ENCODE data around the gene ARPP21.

ARPP21 gene

GRCh38 chr3:35772381-35773015 is 133.2 kb downstream of the ARPP21 start:
- no peak for TF ChIP-seq CTCF (IDR thresholded peaks at IDR 0.05; ENCODE audit: low read depth, low read length)
- no peaks in the 10 kb centered on the region for H3K27me3 ChIP-seq (ENCODE audit: insufficient read depth, low read depth, severe bottlenecking)
- no peaks in the 10 kb centered on the region for H3K9me3 ChIP-seq (ENCODE audit: severe bottlenecking)
- H3K27ac ChIP-seq: no peak overlapping the region
- H3K36me3 ChIP-seq: no peaks in the 10 kb centered on the region
- DNase-seq: no peak
- H3K4me3 ChIP-seq (ENCODE audit: low read depth, low read length): no peak overlapping the region

GRCh38 chr3:35773417-35773816 is 134.1 kb downstream of the ARPP21 start:
- Histone ChIP-seq H3K9me3 (ENCODE audit: severe bottlenecking) (no peaks in the 10 kb centered on the region), H3K36me3 (no peaks in the 10 kb centered on the region), H3K27ac (no peak overlapping the region), H3K27me3 (ENCODE audit: insufficient read depth, low read depth, severe bottlenecking) (no peaks in the 10 kb centered on the region), H3K4me3 (ENCODE audit: low read depth, low read length) (no peak overlapping the region)
- TF ChIP-seq CTCF (IDR thresholded peaks at IDR 0.05; ENCODE audit: low read depth, low read length): no peak
- no peak for DNase-seq

GRCh38 chr3:35776346-35776745 is 137.0 kb downstream of the ARPP21 start:
- Histone ChIP-seq H3K27me3 (ENCODE audit: insufficient read depth, low read depth, severe bottlenecking) (no peaks in the 10 kb centered on the region), H3K36me3 (no peaks in the 10 kb centered on the region), H3K4me3 (ENCODE audit: low read depth, low read length) (no peak overlapping the region), H3K27ac (no peak overlapping the region), H3K9me3 (ENCODE audit: severe bottlenecking) (no peaks in the 10 kb centered on the region)
- no peak for DNase-seq
- no peak for TF ChIP-seq CTCF (IDR thresholded peaks at IDR 0.05; ENCODE audit: low read depth, low read length)

GRCh38 chr3:35777065-35777464 is 137.7 kb downstream of the ARPP21 start:
- H3K27me3 ChIP-seq (ENCODE audit: insufficient read depth, low read depth, severe bottlenecking): no peaks in the 10 kb centered on the region
- no peak overlapping the region for H3K27ac ChIP-seq
- H3K4me3 ChIP-seq (ENCODE audit: low read depth, low read length): no peak overlapping the region
- H3K9me3 ChIP-seq (ENCODE audit: severe bottlenecking): no peaks in the 10 kb centered on the region
- H3K36me3 ChIP-seq: no peaks in the 10 kb centered on the region
- TF ChIP-seq CTCF (IDR thresholded peaks at IDR 0.05; ENCODE audit: low read depth, low read length): no peak
- DNase-seq: no peak

- no peaks in the 10 kb centered on the region for H3K36me3 ChIP-seq
- H3K9me3 ChIP-seq (ENCODE audit: severe bottlenecking): no peaks in the 10 kb centered on the region
- no peak overlapping the region for H3K27ac ChIP-seq
- no peak for DNase-seq
- TF ChIP-seq CTCF (IDR thresholded peaks at IDR 0.05; ENCODE audit: low read depth, low read length): no peak
- H3K27me3 ChIP-seq (ENCODE audit: insufficient read depth, low read depth, severe bottlenecking): no peaks in the 10 kb centered on the region
- H3K4me3 ChIP-seq (ENCODE audit: low read depth, low read length): no peak overlapping the region
Measured at GRCh38 chr3:35777563-35778554, 138.5 kb downstream of the ARPP21 start.

Data from WERI-Rb-1 (cell line).